SU-DHL-6 (cell line): Measurements from ENCODE around the gene EPB41.

Experiments
- CTCF ChIP-seq: fragments of 200-600 bp; sonication (generic); IDR thresholded peaks from one replicate; pipeline ENCODE4 v1.5.1; 2017; ENCODE audit warnings: antibody characterized with exemption, mild to moderate bottlenecking, low read length, moderate library complexity; ENCODE audit not compliant: insufficient read depth, poor library complexity, severe bottlenecking
- EZH2phosphoT487 ChIP-seq: fragments of 200-600 bp; sonication (generic), shearing (Covaris generic); conservative IDR thresholded peaks from 2 replicates; pipeline ENCODE4 v1.6.1; 2018; ENCODE audit warnings: mild to moderate bottlenecking, antibody characterized with exemption, low read length, moderate library complexity, mixed read lengths

GRCh38 chr1:29124366-29125236, 210.2 kb downstream of the EPB41 start:
- TF ChIP-seq CTCF (no peak), EZH2phosphoT487 (no peak)
